H1 (cell line): ENCODE measurements around the gene SORBS1. TPM values are rescaled to one million over a fixed set of nuclear protein-coding genes. Genes with fewer than 3 reads are reported as not detected.
A peak's percentile ranks its signal among the peaks of the same experiment; 100 is the strongest.

Source experiments
- CTCF ChIA-PET: fragments of 300-600 bp; sonication (Branson Sonifier 250); formaldehyde crosslinking; loops from one replicate; lab custom pipeline; 2021; ENCODE audit not compliant: partially characterized antibody; lab: Charles Lee
- POLR2A ChIA-PET: fragments of 300-600 bp; sonication (Branson Sonifier 250); formaldehyde crosslinking; loops from one replicate; lab custom pipeline; 2021; ENCODE audit warnings: inconsistent platforms; ENCODE audit not compliant: partially characterized antibody; lab: Charles Lee
- DNase-seq, 2 experiments: peaks; one replicate each; pipeline versions ENCODE4 v3.0.0 to v3.0.0-alpha.2; 2010 to 2022; ENCODE audit warnings: low spot score in 2 of 2, low read depth in 1 of 2, mixed read lengths in 1 of 2
- FAIRE-seq: peaks from 2 replicates; lab custom pipeline; 2011; peaks lifted over from hg19 to GRCh38; lab: Jason Lieb, UNC
- H2AFZ ChIP-seq: 2 replicates; pipeline ENCODE4 v1.8.1; 2012; ENCODE audit warnings: low read length, inconsistent platforms
- H2AK5ac ChIP-seq: 2 replicates; pipeline ENCODE4 v1.6.1; 2013; ENCODE audit warnings: low read depth, low read length
- H2BK120ac ChIP-seq: replicated peaks from 2 replicates; pipeline ENCODE3; 2013; ENCODE audit warnings: low read depth, low read length, inconsistent platforms
- H2BK12ac ChIP-seq: 2 replicates; pipeline ENCODE4 v1.6.1; 2013; ENCODE audit warnings: low read depth, low read length
- H2BK15ac ChIP-seq: 2 replicates; pipeline ENCODE4 v1.6.1; 2013; ENCODE audit warnings: low read length
- H2BK20ac ChIP-seq: 2 replicates; pipeline ENCODE4 v1.6.1; 2013; ENCODE audit warnings: low read length
- H2BK5ac ChIP-seq: 2 replicates; pipeline ENCODE4 v1.6.1; 2013; ENCODE audit warnings: low read depth, low read length
- H3K14ac ChIP-seq: 2 replicates; pipeline ENCODE4 v1.6.1; 2013; ENCODE audit warnings: inconsistent platforms; ENCODE audit not compliant: insufficient read length
- H3K18ac ChIP-seq: 2 replicates; pipeline ENCODE4 v1.6.1; 2013; ENCODE audit warnings: low read length; ENCODE audit errors: extremely low read depth
- H3K23ac ChIP-seq: 2 replicates; pipeline ENCODE4 v1.6.1; 2013; ENCODE audit warnings: inconsistent platforms; ENCODE audit not compliant: insufficient read length
- H3K23me2 ChIP-seq: 2 replicates; pipeline ENCODE4 v1.6.1; 2013; ENCODE audit warnings: low read depth, low read length
- H3K27ac ChIP-seq: 2 replicates; pipeline ENCODE4 v1.6.1; 2011; ENCODE audit warnings: low read depth, low read length, inconsistent platforms
- H3K27me3 ChIP-seq, 4 experiments: replicated peaks in 1 of 4; 1 replicate in 1 of 4; 2 replicates in 3 of 4; pipeline versions ENCODE4 v1.6.1 to v1.8.1; 2011 to 2013; ENCODE audit warnings: low read length in 3 of 4, mild to moderate bottlenecking in 3 of 4, inconsistent platforms in 2 of 4, mixed read lengths in 2 of 4, moderate library complexity in 1 of 4; ENCODE audit not compliant: control insufficient read depth in 3 of 4, insufficient read depth in 3 of 4; ENCODE audit errors: extremely low read depth in 1 of 4
- H3K36me3 ChIP-seq, 4 experiments: 2 replicates each; pipeline versions ENCODE4 v1.6.1 to v1.8.1; 2011 to 2013; ENCODE audit warnings: mild to moderate bottlenecking in 4 of 4, low read length in 3 of 4, moderate library complexity in 2 of 4, control low read depth in 1 of 4, inconsistent platforms in 1 of 4; ENCODE audit not compliant: insufficient read depth in 4 of 4, control insufficient read depth in 2 of 4
- H3K4ac ChIP-seq: replicated peaks from 2 replicates; pipeline ENCODE3; 2013; ENCODE audit warnings: low read length, low read depth, mixed read lengths, inconsistent platforms; ENCODE audit not compliant: insufficient read length
- H3K4me1 ChIP-seq, 4 experiments: replicated peaks in 1 of 4; 1 replicate in 1 of 4; 2 replicates in 3 of 4; pipeline versions ENCODE4 v1.6.1 to v1.8.1; 2011 to 2013; ENCODE audit warnings: low read length in 3 of 4, inconsistent platforms in 2 of 4, mixed read lengths in 1 of 4; ENCODE audit not compliant: insufficient read depth in 4 of 4, control insufficient read depth in 3 of 4
- H3K4me2 ChIP-seq, 2 experiments: 2 replicates each; pipeline versions ENCODE4 v1.6.1 to v1.8.1; 2011 to 2013; ENCODE audit warnings: low read depth in 2 of 2, low read length in 2 of 2, control low read depth in 1 of 2, inconsistent platforms in 1 of 2, mild to moderate bottlenecking in 1 of 2; ENCODE audit not compliant: insufficient read depth in 1 of 2
- H3K4me3 ChIP-seq, 4 experiments: fragments of 200-600, 300-600 bp in 1 of 4; sonication (generic), shearing (Covaris generic), sonication (Bioruptor Twin) in 1 of 4; 2 replicates each; pipeline versions ENCODE4 v1.5.1 to v1.8.1; 2011 to 2016; ENCODE audit warnings: low read length in 4 of 4, low read depth in 3 of 4, control low read depth in 2 of 4, inconsistent platforms in 2 of 4, mild to moderate bottlenecking in 2 of 4, mixed read lengths in 1 of 4, moderate library complexity in 1 of 4; ENCODE audit not compliant: insufficient read depth in 2 of 4; ENCODE audit errors: extremely low read depth in 1 of 4
- H3K56ac ChIP-seq: replicated peaks from 2 replicates; pipeline ENCODE3; 2013; ENCODE audit warnings: low read depth, mild to moderate bottlenecking, mixed read lengths, low read length, inconsistent platforms; ENCODE audit not compliant: insufficient read length
- H3K79me1 ChIP-seq: 2 replicates; pipeline ENCODE4 v1.6.1; 2013; ENCODE audit warnings: low read depth, low read length, control low read depth
- H3K79me2 ChIP-seq, 2 experiments: 2 replicates each; pipeline versions ENCODE4 v1.6.1 to v1.8.1; 2012 to 2013; ENCODE audit warnings: low read length in 2 of 2, mild to moderate bottlenecking in 2 of 2, inconsistent platforms in 1 of 2; ENCODE audit not compliant: insufficient read depth in 2 of 2, control insufficient read depth in 1 of 2
- H3K9ac ChIP-seq, 4 experiments: replicated peaks in 1 of 4; 1 replicate in 1 of 4; 2 replicates in 3 of 4; pipeline versions ENCODE4 v1.6.1 to v1.8.1; 2011 to 2013; ENCODE audit warnings: low read depth in 3 of 4, low read length in 3 of 4, control low read depth in 2 of 4, mild to moderate bottlenecking in 2 of 4, moderate library complexity in 2 of 4, inconsistent platforms in 1 of 4; ENCODE audit errors: extremely low read depth in 1 of 4
- H3K9me3 ChIP-seq, 2 experiments: 2 replicates each; pipeline versions ENCODE4 v1.6.1 to v1.8.1; 2012 to 2013; ENCODE audit warnings: mild to moderate bottlenecking in 2 of 2, moderate library complexity in 2 of 2, control low read depth in 1 of 2, inconsistent platforms in 1 of 2, low read depth in 1 of 2, low read length in 1 of 2, mixed read lengths in 1 of 2; ENCODE audit not compliant: insufficient read depth in 2 of 2
- H4K20me1 ChIP-seq, 2 experiments: replicated peaks in 1 of 2; 2 replicates each; pipeline versions ENCODE3 to v1.8.1; 2011 to 2013; ENCODE audit warnings: inconsistent platforms in 2 of 2, low read length in 2 of 2, mild to moderate bottlenecking in 1 of 2; ENCODE audit not compliant: insufficient read depth in 2 of 2, control insufficient read depth in 1 of 2
- H4K5ac ChIP-seq: 2 replicates; pipeline ENCODE4 v1.6.1; 2013; ENCODE audit warnings: low read length, low read depth, mixed read lengths, inconsistent platforms; ENCODE audit not compliant: insufficient read length
- H4K8ac ChIP-seq: 2 replicates; pipeline ENCODE4 v1.8.0; 2013; ENCODE audit warnings: mild to moderate bottlenecking, moderate library complexity, low read length, inconsistent platforms; ENCODE audit not compliant: insufficient read depth; ENCODE audit errors: extremely low read depth
- H4K91ac ChIP-seq: replicated peaks from 2 replicates; pipeline ENCODE3; 2013; ENCODE audit warnings: low read length, mixed read lengths, inconsistent platforms; ENCODE audit not compliant: insufficient read length
- ATF3 ChIP-seq: IDR thresholded peaks from 2 replicates; pipeline ENCODE4 v1.6.1; 2011; ENCODE audit warnings: low read depth, mild to moderate bottlenecking, low read length; ENCODE audit not compliant: insufficient read depth
- BACH1 ChIP-seq: IDR thresholded peaks from 2 replicates; pipeline ENCODE4 v1.6.1; 2012; ENCODE audit warnings: low read length, improper control_type of control experiment
- GABPA ChIP-seq: IDR thresholded peaks from 2 replicates; pipeline ENCODE4 v1.6.1; 2011; ENCODE audit warnings: mild to moderate bottlenecking, low read length, moderate library complexity, borderline replicate concordance; ENCODE audit not compliant: insufficient read depth
- GTF2F1 ChIP-seq: IDR thresholded peaks from 2 replicates; pipeline ENCODE4 v1.6.1; 2012; ENCODE audit warnings: low read depth, low read length, improper control_type of control experiment, borderline replicate concordance
- PHF8 ChIP-seq: fragments of 200-600 bp; sonication (generic); conservative IDR thresholded peaks from 2 replicates; pipeline ENCODE4 v1.7.1; 2012; ENCODE audit warnings: low read depth, mild to moderate bottlenecking, inconsistent platforms, low read length, moderate library complexity
- POLR2A ChIP-seq, 2 experiments: IDR thresholded peaks; 1 replicate in 1 of 2; 2 replicates in 1 of 2; pipeline ENCODE4 v1.6.1; 2011; ENCODE audit warnings: low read depth in 2 of 2, low read length in 2 of 2, mild to moderate bottlenecking in 2 of 2; ENCODE audit errors: control extremely low read depth in 1 of 2
- POLR2AphosphoS5 ChIP-seq: IDR thresholded peaks from 2 replicates; pipeline ENCODE4 v1.6.1; 2011; ENCODE audit warnings: low read depth, low read length
- SIX5 ChIP-seq: IDR thresholded peaks from 2 replicates; pipeline ENCODE4 v1.6.1; 2011; ENCODE audit warnings: mild to moderate bottlenecking, low read depth, low read length
- ZNF274 ChIP-seq: IDR thresholded peaks from 2 replicates; pipeline ENCODE4 v1.7.0; 2012; ENCODE audit warnings: low read length, borderline replicate concordance; ENCODE audit errors: extremely low read depth
- WGBS, 2 experiments: shearing (Covaris generic) in 1 of 2; methylation state at CpG; one replicate each; pipeline versions ENCODE4 v1.1.6 to v1.1.7; 2013 to 2015; ENCODE audit warnings: low lambda C conversion rate in 2 of 2, mixed read lengths in 2 of 2, inconsistent platforms in 1 of 2, low coverage in 1 of 2, missing lambda C conversion rate in 1 of 2; ENCODE audit not compliant: insufficient replicate concordance in 2 of 2, insufficient coverage in 1 of 2, insufficient read length in 1 of 2; ENCODE audit errors: extremely low coverage in 1 of 2, missing lambda C conversion rate in 1 of 2; 5-methylcytosine and 5-hydroxymethylcytosine counted together
- polyA plus RNA-seq, 7 experiments: library from polyadenylated mRNA; depleted of rRNA in 3 of 7; stranded (reverse) in 5 of 7; unstranded in 2 of 7; fragments of >200 nt in 5 of 7; fragments of 200-250 nt in 2 of 7; gene quantifications; 1 replicate in 5 of 7; 2 replicates in 1 of 7; 4 replicates in 1 of 7; pipeline versions ENCODE4 v1.2.1 to v1.2.3, GENCODE V29; 2011 to 2013; ENCODE audit warnings: missing spikeins in 2 of 7, mixed read lengths in 2 of 7
- total RNA-seq: library from RNA; stranded (reverse); fragmentation: NEBNext Ultra II Directional; extraction: Animal tissue kit (Norgen Biotek cat#: 25700); gene quantifications from 2 replicates; pipeline ENCODE4 v1.2.1, GENCODE V29; 2021
- TF ChIP-seq, protein P1 (sequence below): IDR thresholded peaks from 2 replicates; pipeline ENCODE4 v1.6.1; 2012; ENCODE audit warnings: inconsistent platforms

Gene SORBS1
- total and polyA plus RNA-seq, 2 of the 8 experiments (the other 6 are each of a cell fraction or from before 2014, with no cell fraction given), result 16.0 to 35.0 TPM

- H2BK15ac ChIP-seq, result no peak overlapping the region
- H3K4ac ChIP-seq, result no peak overlapping the region
- H3K4me2 ChIP-seq, result no peak overlapping the region
- no peak for FAIRE-seq
- no peaks in the 10 kb centered on the region for H3K9me3 ChIP-seq
- H3K27me3 ChIP-seq, result no peaks in the 10 kb centered on the region
- H2AFZ ChIP-seq, result no peak overlapping the region
- peaks cover 0 to 6% (median 0%) of the 10 kb centered on the region in 4 experiments; a peak in 1 of 7 replicates for H3K4me1 ChIP-seq
- DNase-seq, result no peak
- no peaks in the 10 kb centered on the region for H3K79me1 ChIP-seq
- no peak overlapping the region for H3K23ac ChIP-seq
- CTCF ChIA-PET, result interaction anchor here (0.7 to 2.0 kb wide), 7 partner anchors 11 to 204 kb away, joined by 3 to 11 read pairs (median 4); no protein-coding TSS in a partner anchor
- H4K8ac ChIP-seq, result no peak overlapping the region
- POLR2A ChIA-PET, result interaction anchor here (1.2 kb wide), 1 partner anchor 104 kb away, joined by 3 read pairs; no protein-coding TSS in a partner anchor
- H3K18ac ChIP-seq, result no peak overlapping the region
- WGBS, 2 experiments, result 86% methylated on average over 10 of the region's 10 CpGs; no CpG with 5 or more reads in 1 of the 2 experiments
- no peak overlapping the region for H3K56ac ChIP-seq
- no peak overlapping the region for H2BK20ac ChIP-seq
- H3K4me3 ChIP-seq, result no peak overlapping the region
- H3K36me3 ChIP-seq, result peaks cover 0 to 3% (median 0%) of the 10 kb centered on the region in 4 experiments; a peak in 1 of 8 replicates
- H4K5ac ChIP-seq, result no peak overlapping the region
- no peak overlapping the region for H3K14ac ChIP-seq
- no peak overlapping the region for H2BK120ac ChIP-seq
- no peaks in the 10 kb centered on the region for H3K79me2 ChIP-seq
- H3K23me2 ChIP-seq, result no peaks in the 10 kb centered on the region; the same call in 1 of the 2 replicates
- peaks cover 0 to 2% of the 10 kb centered on the region in 2 experiments for H4K20me1 ChIP-seq
- no peak overlapping the region for H2BK12ac ChIP-seq
- no peak overlapping the region for H3K27ac ChIP-seq
- no peak overlapping the region for H2AK5ac ChIP-seq
- 0 out of 2 replicates have a peak overlapping the region, but pooled peaks have one; percentile 25 for H2BK5ac ChIP-seq
- no peak overlapping the region for H3K9ac ChIP-seq
- peak overlapping the region; percentile 20 for H4K91ac ChIP-seq
- no peak for TF ChIP-seq GTF2F1
- TF ChIP-seq POLR2A (IDR thresholded peaks at IDR 0.05; ENCODE audit: control extremely low read depth in 1 of 2, low read depth in 2 of 2, low read length in 2 of 2), result no peak
- no peak for TF ChIP-seq POLR2AphosphoS5
- no peak for TF ChIP-seq ATF3
- no peak for TF ChIP-seq BACH1
- no peak for TF ChIP-seq SIX5
- TF ChIP-seq GABPA, result no peak
- TF ChIP-seq, protein P1, sequence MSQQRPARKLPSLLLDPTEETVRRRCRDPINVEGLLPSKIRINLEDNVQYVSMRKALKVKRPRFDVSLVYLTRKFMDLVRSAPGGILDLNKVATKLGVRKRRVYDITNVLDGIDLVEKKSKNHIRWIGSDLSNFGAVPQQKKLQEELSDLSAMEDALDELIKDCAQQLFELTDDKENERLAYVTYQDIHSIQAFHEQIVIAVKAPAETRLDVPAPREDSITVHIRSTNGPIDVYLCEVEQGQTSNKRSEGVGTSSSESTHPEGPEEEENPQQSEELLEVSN, result no peak
- no peak for TF ChIP-seq ZNF274
- no peak for TF ChIP-seq PHF8
Observed at GRCh38 chr10:95337423-95338160, 223.6 kb downstream of the SORBS1 start.
